Activated CD4-positive, alpha-beta memory T cell treated with anti-CD3 and anti-CD28 coated beads, Interleukin-2, amount 10 ng/mL, durations not matched to agents 7 days and 5 days (primary cell): ENCODE data around the gene SMCO4. TPM values are rescaled to one million over a fixed set of nuclear protein-coding genes. Genes with fewer than 3 reads are reported as not detected.
"Not testable (repeated sequence)": the region's sequence is repeated elsewhere in the genome, so short reads cannot be mapped to it uniquely, and the experiment has no call there.

ENCODE experiments used
- CTCF ChIA-PET: fragments of 350-600 bp; sonication (Branson Sonifier 250); formaldehyde crosslinking; loops from one replicate; lab custom pipeline; 2021; ENCODE audit warnings: antibody characterized with exemption, inconsistent platforms; lab: Charles Lee
- POLR2A ChIA-PET: fragments of 350-600 bp; sonication (Branson Sonifier 250); formaldehyde crosslinking; loops from one replicate; lab custom pipeline; 2021; ENCODE audit warnings: antibody characterized with exemption; lab: Charles Lee
- DNase-seq: peaks from one replicate; pipeline ENCODE4 v3.0.0-alpha.2; 2020
- H3K27ac Mint-ChIP-seq: one replicate; pipeline ENCODE4 v1.8.0; 2021; ENCODE audit warnings: mild to moderate bottlenecking, mixed read lengths
- H3K27me3 Mint-ChIP-seq: one replicate; pipeline ENCODE4 v1.8.0; 2021; ENCODE audit warnings: mixed read lengths
- H3K36me3 Mint-ChIP-seq: one replicate; pipeline ENCODE4 v1.8.0; 2021; ENCODE audit warnings: low read depth, mixed read lengths
- H3K4me1 Mint-ChIP-seq: one replicate; pipeline ENCODE4 v1.8.0; 2021; ENCODE audit warnings: mixed read lengths
- H3K4me3 Mint-ChIP-seq: one replicate; pipeline ENCODE4 v1.8.0; 2021; ENCODE audit warnings: mild to moderate bottlenecking, mixed read lengths
- H3K9me3 Mint-ChIP-seq: one replicate; pipeline ENCODE4 v1.8.0; 2021; ENCODE audit warnings: mixed read lengths
- total RNA-seq, 2 experiments: library from RNA; stranded (reverse); gene quantifications; one replicate each; pipeline ENCODE4 v1.2.3, GENCODE V29; 2021

The SMCO4 gene
- total RNA-seq, 2 experiments from 2014 or later = 55.3 to 60.0 TPM

DNA sequence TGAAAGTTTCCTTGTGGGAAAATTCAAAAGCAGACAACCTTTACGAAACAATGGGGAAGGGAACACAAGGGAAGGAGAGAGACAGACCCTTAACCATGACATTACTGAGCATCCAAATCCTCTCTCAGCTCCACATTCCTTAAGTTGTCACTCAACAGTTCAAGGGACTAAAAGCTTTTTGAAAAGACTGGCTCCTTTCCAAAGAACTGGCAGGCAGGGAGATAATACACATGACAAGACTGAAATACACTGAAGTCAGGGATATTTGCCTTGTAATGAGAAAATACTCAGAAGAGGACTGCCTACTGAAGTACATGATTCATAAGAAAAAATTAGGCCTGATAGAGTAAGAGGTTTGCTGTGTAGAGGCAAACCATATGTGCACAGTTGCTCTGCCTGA is 69.1 kb downstream of the SMCO4 start:
- ChIA-PET CTCF (no interaction called here), POLR2A (no interaction called here)
- Mint-ChIP-seq H3K36me3 (peaks cover 11% of the 10 kb centered on the region), H3K9me3 (no peaks in the 10 kb centered on the region), H3K27me3 (no peaks in the 10 kb centered on the region), H3K4me1 (no peaks in the 10 kb centered on the region), H3K27ac (no peak overlapping the region), H3K4me3 (no peak overlapping the region)
- no peak for DNase-seq

GRCh38 chr11:93468290-93468689 is 74.9 kb downstream of the SMCO4 start:
- ChIA-PET CTCF (no interaction called here), POLR2A (no interaction called here)
- peaks cover 13% of the 10 kb centered on the region for H3K27me3 Mint-ChIP-seq
- no peak overlapping the region for H3K4me3 Mint-ChIP-seq
- no peaks in the 10 kb centered on the region for H3K36me3 Mint-ChIP-seq
- H3K27ac Mint-ChIP-seq = no peak overlapping the region
- DNase-seq = no peak
- H3K4me1 Mint-ChIP-seq = no peaks in the 10 kb centered on the region
- H3K9me3 Mint-ChIP-seq = no peaks in the 10 kb centered on the region

GRCh38 chr11:93467054-93467453 is 76.1 kb downstream of the SMCO4 start:
- H3K9me3 Mint-ChIP-seq = no peaks in the 10 kb centered on the region
- no peak for DNase-seq
- peaks cover 17% of the 10 kb centered on the region for H3K27me3 Mint-ChIP-seq
- no peak overlapping the region for H3K4me3 Mint-ChIP-seq
- ChIA-PET CTCF (no interaction called here), POLR2A (no interaction called here)
- H3K27ac Mint-ChIP-seq = no peak overlapping the region
- no peaks in the 10 kb centered on the region for H3K36me3 Mint-ChIP-seq
- no peaks in the 10 kb centered on the region for H3K4me1 Mint-ChIP-seq

GRCh38 chr11:93464927-93465540 is 78.2 kb downstream of the SMCO4 start:
- no peak for DNase-seq

DNA sequence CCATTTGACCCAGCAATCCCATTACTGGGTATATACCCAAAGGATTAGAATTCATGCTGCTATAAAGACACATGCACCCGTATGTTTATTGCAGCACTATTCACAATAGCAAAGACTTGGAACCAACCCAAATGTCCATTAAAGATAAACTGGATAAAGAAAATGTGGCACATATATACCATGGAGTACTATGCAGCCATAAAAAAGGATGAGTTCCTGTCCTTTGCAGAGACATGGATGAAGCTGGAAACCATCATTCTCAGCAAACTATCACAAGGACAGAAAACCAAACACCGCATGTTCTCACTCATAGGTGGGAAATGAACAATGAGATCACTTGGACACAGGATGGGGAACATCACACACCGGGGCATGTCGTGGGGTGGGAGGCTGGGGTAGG is 79.5 kb downstream of the SMCO4 start:
- POLR2A ChIA-PET, DNase-seq, CTCF ChIA-PET, H3K36me3 Mint-ChIP-seq, H3K4me3 Mint-ChIP-seq, H3K4me1 Mint-ChIP-seq, H3K27ac Mint-ChIP-seq, H3K9me3 Mint-ChIP-seq: not testable (repeated sequence)
- H3K27me3 Mint-ChIP-seq = peaks cover 32% of the 10 kb centered on the region

More at GRCh38 chr11:93464927-93465540, 78.2 kb downstream of the SMCO4 start:
- H3K9me3 Mint-ChIP-seq = no peaks in the 10 kb centered on the region
- no peak overlapping the region for H3K27ac Mint-ChIP-seq
- peaks cover 30% of the 10 kb centered on the region for H3K27me3 Mint-ChIP-seq
- no peaks in the 10 kb centered on the region for H3K36me3 Mint-ChIP-seq
- CTCF ChIA-PET = no interaction called here
- no peak overlapping the region for H3K4me3 Mint-ChIP-seq
- H3K4me1 Mint-ChIP-seq = no peaks in the 10 kb centered on the region
- POLR2A ChIA-PET = no interaction called here

DNA sequence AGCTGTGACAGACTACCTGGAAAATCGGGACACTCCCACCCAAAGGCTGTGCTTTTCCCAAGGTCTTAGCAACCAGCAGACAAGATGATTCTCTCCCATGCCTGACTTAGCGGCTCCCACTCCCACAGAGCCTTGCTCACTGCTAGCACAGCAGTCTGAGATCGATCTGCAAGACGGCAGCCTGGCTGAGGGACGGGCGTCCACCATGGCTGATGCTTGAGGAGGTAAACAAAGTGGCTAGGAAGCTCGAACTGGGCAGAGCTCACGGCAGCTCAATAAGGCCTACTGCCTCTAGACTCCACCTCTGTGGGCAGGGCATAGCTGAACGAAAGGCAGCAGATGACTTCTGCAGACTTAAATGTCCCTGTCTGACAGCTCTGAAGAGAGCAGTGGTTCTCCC is 84.9 kb downstream of the SMCO4 start:
- Mint-ChIP-seq H3K27ac (no peak overlapping the region), H3K9me3 (no peaks in the 10 kb centered on the region), H3K4me1 (no peaks in the 10 kb centered on the region), H3K27me3 (peaks cover 26% of the 10 kb centered on the region), H3K36me3 (no peaks in the 10 kb centered on the region), H3K4me3 (no peak overlapping the region)
- ChIA-PET CTCF (no interaction called here), POLR2A (no interaction called here)
- no peak for DNase-seq

DNA sequence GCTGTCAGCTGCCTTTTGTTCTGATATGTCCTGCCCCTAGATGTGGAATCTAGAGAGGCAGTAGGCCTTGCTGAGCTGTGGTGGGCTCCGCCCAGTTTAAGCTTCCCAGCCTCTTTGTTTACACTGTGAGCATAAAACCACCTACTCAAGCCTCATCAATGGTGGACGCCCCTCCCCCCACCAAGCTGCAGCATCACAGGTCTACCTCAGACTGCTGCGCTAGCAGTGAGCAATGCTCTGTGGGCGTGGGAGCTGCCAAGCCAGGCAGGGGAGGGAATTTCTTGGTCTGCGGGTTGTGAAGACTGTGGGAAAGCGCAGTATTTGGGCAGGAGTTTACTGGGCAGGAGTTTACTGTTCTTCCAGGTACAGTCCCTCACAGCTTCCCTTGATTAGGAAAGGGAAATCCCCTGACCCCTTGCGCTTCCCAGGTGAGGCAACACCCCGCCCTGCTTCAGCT is 98.5 kb downstream of the SMCO4 start:
- no peaks in the 10 kb centered on the region for H3K36me3 Mint-ChIP-seq
- ChIA-PET CTCF (no interaction called here), POLR2A (no interaction called here)
- DNase-seq = no peak
- no peaks in the 10 kb centered on the region for H3K4me1 Mint-ChIP-seq
- no peak overlapping the region for H3K27ac Mint-ChIP-seq
- H3K4me3 Mint-ChIP-seq = no peak overlapping the region
- H3K9me3 Mint-ChIP-seq = no peaks in the 10 kb centered on the region
- peaks cover 13% of the 10 kb centered on the region for H3K27me3 Mint-ChIP-seq

DNA sequence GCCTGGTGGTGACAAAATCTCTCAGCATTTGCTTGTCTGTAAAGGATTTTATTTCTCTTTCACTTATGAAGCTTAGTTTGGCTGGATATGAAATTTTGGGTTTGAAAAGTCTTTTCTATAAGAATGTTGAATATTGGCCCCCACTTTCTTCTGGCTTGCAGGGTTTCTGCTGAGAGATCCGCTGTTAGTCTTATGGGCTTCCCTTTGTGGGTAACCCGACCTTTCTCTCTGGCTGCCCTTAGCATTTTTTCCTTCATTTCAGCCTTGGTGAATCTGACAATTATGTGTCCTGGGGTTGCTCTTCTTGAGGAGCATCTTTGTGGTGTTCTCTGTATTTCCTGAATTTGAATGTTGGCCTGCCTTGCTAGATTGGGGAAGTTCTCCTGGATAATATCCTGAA is 100.0 kb downstream of the SMCO4 start:
- POLR2A ChIA-PET = not testable (repeated sequence)

GRCh38 chr11:93432247-93432646 is 110.9 kb downstream of the SMCO4 start:
- CTCF ChIA-PET = no interaction called here
- no peak for DNase-seq
- no peak overlapping the region for H3K27ac Mint-ChIP-seq
- H3K27me3 Mint-ChIP-seq = peaks cover under 1% of the 10 kb centered on the region
- H3K9me3 Mint-ChIP-seq = no peaks in the 10 kb centered on the region
- no peak overlapping the region for H3K4me3 Mint-ChIP-seq
- H3K4me1 Mint-ChIP-seq = no peaks in the 10 kb centered on the region
- POLR2A ChIA-PET = no interaction called here
- H3K36me3 Mint-ChIP-seq = no peaks in the 10 kb centered on the region

More for the DNA sequence above, 100.0 kb downstream of the SMCO4 start:
- DNase-seq, H3K36me3 Mint-ChIP-seq, H3K9me3 Mint-ChIP-seq, H3K4me3 Mint-ChIP-seq, CTCF ChIA-PET, H3K4me1 Mint-ChIP-seq, H3K27ac Mint-ChIP-seq: not testable (repeated sequence)
- H3K27me3 Mint-ChIP-seq = peaks cover 13% of the 10 kb centered on the region

Other genes with a start within 250 kb of the SMCO4 start
- gene DEUP1, start 212.6 kb downstream of the SMCO4 start, total RNA-seq = not detected
- 10 to 100 TPM; 23.0 to 25.7 TPM for gene CEP295, start 118.3 kb upstream of the SMCO4 start, total RNA-seq
- 100 to 1,000 TPM; 183 to 184 TPM for gene TAF1D, start 198.1 kb upstream of the SMCO4 start, total RNA-seq
- gene C11orf54, start 198.3 kb upstream of the SMCO4 start, total RNA-seq = 10 to 100 TPM; 24.4 to 24.6 TPM
- 10 to 100 TPM; 40.6 to 42.9 TPM for gene MED17, start 240.9 kb upstream of the SMCO4 start, total RNA-seq